ENCODE results near the gene TEDC1.

The TEDC1 gene

GRCh38 chr14:105490572-105491365 lies at the start of gene TEDC1:
Gene TEDC1 (plus strand): TSS chr14:105491246. CDS start chr14:105491376, 130 bp downstream.
- DNase-seq, result peak; percentile 100

GRCh38 chr14:105442125-105442524 lies 48.9 kb upstream of the TEDC1 start:
- DNase-seq, result no peak

- no peak for DNase-seq
These were observed 48.2 kb upstream of the TEDC1 start for GRCh38 chr14:105442834-105443233.

- DNase-seq, result no peak
These were observed 46.2 kb upstream of the TEDC1 start for GRCh38 chr14:105444859-105445258.

GRCh38 chr14:105445290-105445689 lies 45.8 kb upstream of the TEDC1 start:
- no peak for DNase-seq

- DNase-seq, result no peak
These were observed 44.9 kb upstream of the TEDC1 start for GRCh38 chr14:105445901-105446845.

GRCh38 chr14:105446971-105447370 lies 44.1 kb upstream of the TEDC1 start:
- DNase-seq, result no peak

- DNase-seq, result no peak
These were observed 43.1 kb upstream of the TEDC1 start for GRCh38 chr14:105447651-105448640.

GRCh38 chr14:105448706-105449111 lies 42.3 kb upstream of the TEDC1 start:
- DNase-seq, result peak; percentile 49

- DNase-seq, result no peak
These were observed 41.5 kb upstream of the TEDC1 start for GRCh38 chr14:105449276-105450122.

- DNase-seq, result no peak
These were observed 40.9 kb upstream of the TEDC1 start for GRCh38 chr14:105450123-105450505.

GRCh38 chr14:105450864-105451720 lies 40.0 kb upstream of the TEDC1 start:
- DNase-seq, result no peak

GRCh38 chr14:105452963-105453362 lies 38.1 kb upstream of the TEDC1 start:
- DNase-seq, result no peak

GRCh38 chr14:105453847-105454246 lies 37.2 kb upstream of the TEDC1 start:
- no peak for DNase-seq

- no peak for DNase-seq
These were observed 35.9 kb upstream of the TEDC1 start for GRCh38 chr14:105455086-105455640.

GRCh38 chr14:105455766-105456660 lies 35.0 kb upstream of the TEDC1 start:
- DNase-seq, result no peak

GRCh38 chr14:105456736-105457617 lies 34.1 kb upstream of the TEDC1 start:
- no peak for DNase-seq

- no peak for DNase-seq
These were observed 33.0 kb upstream of the TEDC1 start for GRCh38 chr14:105458010-105458409.
